Keratinocyte (primary cell): ENCODE results near the gene RHOA. TPM values are rescaled to one million over a fixed set of nuclear protein-coding genes. Genes with fewer than 3 reads are reported as not detected.
"Not testable (repeated sequence)": the region's sequence is repeated elsewhere in the genome, so short reads cannot be mapped to it uniquely, and the experiment has no call there.

ENCODE experiments used
- DNase-seq: peaks from one replicate; pipeline ENCODE4 v3.0.0-alpha.2; 2011; ENCODE audit warnings: low read depth, missing footprints, low spot score
- FAIRE-seq: peaks from 2 replicates; lab custom pipeline; 2011; peaks lifted over from hg19 to GRCh38; lab: Jason Lieb, UNC
- H2AFZ ChIP-seq: 2 replicates; pipeline ENCODE4 v1.6.0; 2012; ENCODE audit warnings: low read length, control low read depth, inconsistent platforms; ENCODE audit not compliant: control insufficient read depth
- H3K27ac ChIP-seq: 2 replicates; pipeline ENCODE4 v1.5.1; 2011; ENCODE audit warnings: low read length; ENCODE audit not compliant: control insufficient read depth, insufficient read depth
- H3K27me3 ChIP-seq: 3 replicates; pipeline ENCODE4 v1.6.0; 2011; ENCODE audit warnings: low read length; ENCODE audit not compliant: control insufficient read depth, insufficient read depth; ENCODE audit errors: extremely low read depth
- H3K36me3 ChIP-seq, 2 experiments: 2 replicates in 1 of 2; 3 replicates in 1 of 2; pipeline ENCODE4 v1.5.1; 2011; ENCODE audit warnings: low read length in 2 of 2, mild to moderate bottlenecking in 1 of 2; ENCODE audit not compliant: control insufficient read depth in 2 of 2, insufficient read depth in 2 of 2; ENCODE audit errors: extremely low read depth in 1 of 2
- H3K4me1 ChIP-seq: 3 replicates; pipeline ENCODE4 v1.5.1; 2011; ENCODE audit warnings: low read length; ENCODE audit not compliant: control insufficient read depth, insufficient read depth; ENCODE audit errors: extremely low read depth
- H3K4me2 ChIP-seq: 3 replicates; pipeline ENCODE4 v1.6.0; 2011; ENCODE audit warnings: low read depth, low read length; ENCODE audit not compliant: control insufficient read depth, insufficient read depth; ENCODE audit errors: extremely low read depth
- H3K4me3 ChIP-seq, 3 experiments: fragments of 200-600 bp in 1 of 3; sonication (generic) in 1 of 3; 2 replicates in 2 of 3; 3 replicates in 1 of 3; pipeline ENCODE4 v1.5.1; 2011 to 2016; ENCODE audit warnings: low read length in 3 of 3, mild to moderate bottlenecking in 3 of 3, control low read depth in 2 of 3, inconsistent platforms in 1 of 3, low read depth in 1 of 3, mixed read lengths in 1 of 3, mixed run types in 1 of 3, moderate library complexity in 1 of 3; ENCODE audit not compliant: control insufficient read depth in 2 of 3, insufficient read depth in 2 of 3; ENCODE audit errors: extremely low read depth in 1 of 3
- H3K79me2 ChIP-seq: 2 replicates; pipeline ENCODE4 v1.6.0; 2012; ENCODE audit warnings: low read length; ENCODE audit not compliant: control insufficient read depth, insufficient read depth
- H3K9ac ChIP-seq: 3 replicates; pipeline ENCODE4 v1.6.0; 2011; ENCODE audit warnings: low read length; ENCODE audit not compliant: control insufficient read depth, insufficient read depth; ENCODE audit errors: extremely low read depth
- H3K9me1 ChIP-seq: 3 replicates; pipeline ENCODE4 v1.6.0; 2011; ENCODE audit warnings: low read length; ENCODE audit not compliant: control insufficient read depth, insufficient read depth; ENCODE audit errors: extremely low read depth
- H3K9me3 ChIP-seq: 2 replicates; pipeline ENCODE4 v1.5.1; 2012; ENCODE audit warnings: low read depth, low read length; ENCODE audit not compliant: control insufficient read depth
- H4K20me1 ChIP-seq: 3 replicates; pipeline ENCODE4 v1.6.0; 2011; ENCODE audit warnings: low read length; ENCODE audit not compliant: control insufficient read depth, insufficient read depth; ENCODE audit errors: extremely low read depth
- EZH2 ChIP-seq: IDR thresholded peaks from one replicate; pipeline ENCODE4 v1.6.1; 2012; ENCODE audit warnings: inconsistent platforms, mild to moderate bottlenecking, low read length, moderate library complexity
- dilution Hi-C: fragments of 300-500 bp; cut with MboI; formaldehyde crosslinking; loops from one replicate; pipeline ENCODE4 v1.7.0; 2020; ENCODE audit warnings: low sequenced_read_pairs; ENCODE audit not compliant: extremely low pct_ligation_motif_present
- polyA plus RNA-seq, 5 experiments: library from polyadenylated mRNA; depleted of rRNA in 3 of 5; stranded (reverse) in 3 of 5; stranded (forward) in 1 of 5; unstranded in 1 of 5; fragments of >200 nt; gene quantifications; 1 replicate in 1 of 5; 2 replicates in 3 of 5; 3 replicates in 1 of 5; pipeline versions ENCODE4 v1.2.1 to v1.2.3, GENCODE V29; 2011 to 2012; ENCODE audit warnings: missing spikeins in 2 of 5, low read depth in 1 of 5, low replicate concordance in 1 of 5
- TF ChIP-seq, protein P1 (sequence below), 3 experiments: IDR thresholded peaks in 1 of 3; conservative IDR thresholded peaks in 1 of 3; optimal IDR thresholded peaks in 1 of 3; 2 replicates in 2 of 3; 3 replicates in 1 of 3; pipeline versions ENCODE3 to v1.5.1; 2011; ENCODE audit warnings: low read length in 3 of 3, mild to moderate bottlenecking in 3 of 3, moderate library complexity in 2 of 3, control low read depth in 1 of 3, inconsistent platforms in 1 of 3; ENCODE audit not compliant: insufficient read depth in 2 of 3; ENCODE audit errors: extremely low read depth in 1 of 3

RHOA gene
- polyA plus RNA-seq, 1 donor (not counting 4 experiments of a cell fraction or from before 2014, with no cell fraction given): 332 TPM

DNA sequence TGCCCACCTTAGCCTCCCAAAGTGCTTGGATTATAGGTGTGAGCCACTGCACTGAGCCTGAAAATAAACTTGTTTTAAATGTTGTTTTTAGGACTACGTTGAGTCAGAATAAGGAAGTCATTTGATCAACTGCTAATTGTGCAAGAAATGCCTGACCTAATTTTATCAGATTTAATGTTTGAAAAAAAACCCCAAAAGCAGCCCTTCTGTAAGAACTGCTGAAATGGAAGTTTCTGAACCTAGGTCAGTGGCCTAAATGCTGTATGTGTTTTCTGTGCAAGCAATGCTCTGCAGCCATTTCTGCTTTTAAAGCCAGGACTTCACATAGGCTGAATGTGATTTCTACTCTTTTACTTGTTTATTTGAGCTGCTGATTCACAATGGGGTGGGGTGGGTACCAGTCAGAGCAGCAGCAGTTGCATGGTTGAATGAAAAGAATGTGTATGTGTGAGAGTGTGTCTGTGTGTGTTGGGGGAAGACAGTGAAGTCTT is 60.2 kb downstream of the RHOA start:
- H3K9ac ChIP-seq: peak overlapping the region; percentile 52

DNA sequence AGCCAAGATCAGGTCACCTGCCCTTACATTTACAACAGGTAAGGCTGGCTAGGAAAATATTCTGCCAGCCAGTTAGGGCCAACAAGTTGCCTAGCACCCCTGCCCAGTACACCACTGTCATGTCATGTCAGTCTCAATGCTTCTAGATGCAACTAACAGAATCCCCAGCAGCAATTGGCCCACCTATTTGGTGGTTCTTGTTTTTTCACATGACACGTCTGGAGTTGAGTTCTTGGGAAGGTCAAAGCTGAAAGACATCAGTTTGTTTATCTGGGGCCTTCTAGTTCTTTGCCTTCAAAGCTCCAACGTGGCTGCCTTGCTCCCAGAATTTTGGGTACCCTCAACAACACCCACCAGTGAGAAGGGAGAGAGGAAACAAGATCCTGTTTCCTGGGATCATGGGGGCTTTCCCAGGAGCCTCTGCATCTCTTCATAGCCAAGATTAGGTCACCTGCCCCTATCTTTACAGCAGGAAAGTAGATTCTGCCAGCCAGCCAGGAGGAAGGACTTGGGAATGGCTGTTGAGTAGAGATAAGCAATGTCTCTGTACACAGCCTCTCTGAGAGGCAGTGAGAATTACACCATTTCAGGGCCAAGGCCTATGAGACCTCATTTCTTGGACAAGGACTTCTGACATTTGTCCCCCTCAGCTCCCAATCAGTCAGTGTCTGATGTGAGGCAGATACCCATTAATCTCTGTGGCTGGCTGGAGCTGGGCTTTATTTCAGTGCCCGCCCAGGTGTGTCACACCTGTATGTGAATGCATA is 62.2 kb downstream of the RHOA start:
- no peaks in the 10 kb centered on the region for H3K36me3 ChIP-seq
- H3K9me1 ChIP-seq: no peaks in the 10 kb centered on the region
- H3K4me2 ChIP-seq: no peak overlapping the region
- TF ChIP-seq, protein P1, sequence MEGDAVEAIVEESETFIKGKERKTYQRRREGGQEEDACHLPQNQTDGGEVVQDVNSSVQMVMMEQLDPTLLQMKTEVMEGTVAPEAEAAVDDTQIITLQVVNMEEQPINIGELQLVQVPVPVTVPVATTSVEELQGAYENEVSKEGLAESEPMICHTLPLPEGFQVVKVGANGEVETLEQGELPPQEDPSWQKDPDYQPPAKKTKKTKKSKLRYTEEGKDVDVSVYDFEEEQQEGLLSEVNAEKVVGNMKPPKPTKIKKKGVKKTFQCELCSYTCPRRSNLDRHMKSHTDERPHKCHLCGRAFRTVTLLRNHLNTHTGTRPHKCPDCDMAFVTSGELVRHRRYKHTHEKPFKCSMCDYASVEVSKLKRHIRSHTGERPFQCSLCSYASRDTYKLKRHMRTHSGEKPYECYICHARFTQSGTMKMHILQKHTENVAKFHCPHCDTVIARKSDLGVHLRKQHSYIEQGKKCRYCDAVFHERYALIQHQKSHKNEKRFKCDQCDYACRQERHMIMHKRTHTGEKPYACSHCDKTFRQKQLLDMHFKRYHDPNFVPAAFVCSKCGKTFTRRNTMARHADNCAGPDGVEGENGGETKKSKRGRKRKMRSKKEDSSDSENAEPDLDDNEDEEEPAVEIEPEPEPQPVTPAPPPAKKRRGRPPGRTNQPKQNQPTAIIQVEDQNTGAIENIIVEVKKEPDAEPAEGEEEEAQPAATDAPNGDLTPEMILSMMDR (optimal IDR thresholded peaks at IDR 0.05 in 1 of 3, IDR thresholded peaks at IDR 0.05 in 1 of 3, conservative IDR thresholded peaks at IDR 0.05 in 1 of 3; ENCODE audit: extremely low read depth in 1 of 3, insufficient read depth in 2 of 3, low read length in 3 of 3): no peak
- TF ChIP-seq EZH2: no peak
- no peak overlapping the region for H3K4me3 ChIP-seq
- peaks cover 33% of the 10 kb centered on the region for H3K4me1 ChIP-seq
- FAIRE-seq (no peak), DNase-seq (no peak)
- no peaks in the 10 kb centered on the region for H3K79me2 ChIP-seq
- no peaks in the 10 kb centered on the region for H3K27me3 ChIP-seq
- H3K27ac ChIP-seq: no peak overlapping the region
- H3K9ac ChIP-seq: no peak overlapping the region
- H4K20me1 ChIP-seq: no peaks in the 10 kb centered on the region
- H2AFZ ChIP-seq: no peak overlapping the region
- no peaks in the 10 kb centered on the region for H3K9me3 ChIP-seq
- dilution Hi-C loops: no loop called here

More for the DNA sequence above, 60.2 kb downstream of the RHOA start:
- dilution Hi-C loops: no loop called here
- peak overlapping the region; percentile 29 for H2AFZ ChIP-seq
- peaks cover 5% of the 10 kb centered on the region for H3K79me2 ChIP-seq
- H3K4me3 ChIP-seq: no peak overlapping the region
- DNase-seq (no peak), FAIRE-seq (peak; percentile 85)
- H3K36me3 ChIP-seq: peaks cover 5 to 9% of the 10 kb centered on the region in 2 experiments
- TF ChIP-seq, protein P1 (optimal IDR thresholded peaks at IDR 0.05 in 1 of 3, IDR thresholded peaks at IDR 0.05 in 1 of 3, conservative IDR thresholded peaks at IDR 0.05 in 1 of 3; ENCODE audit: extremely low read depth in 1 of 3, insufficient read depth in 2 of 3, low read length in 3 of 3): no peak
- no peak for TF ChIP-seq EZH2
- H3K27ac ChIP-seq: peak overlapping the region; percentile 78
- no peaks in the 10 kb centered on the region for H4K20me1 ChIP-seq
- no peaks in the 10 kb centered on the region for H3K9me3 ChIP-seq
- H3K4me2 ChIP-seq: peak overlapping the region; percentile 53
- H3K9me1 ChIP-seq: peaks cover 2% of the 10 kb centered on the region
- H3K27me3 ChIP-seq: no peaks in the 10 kb centered on the region
- peaks cover 35% of the 10 kb centered on the region for H3K4me1 ChIP-seq

DNA sequence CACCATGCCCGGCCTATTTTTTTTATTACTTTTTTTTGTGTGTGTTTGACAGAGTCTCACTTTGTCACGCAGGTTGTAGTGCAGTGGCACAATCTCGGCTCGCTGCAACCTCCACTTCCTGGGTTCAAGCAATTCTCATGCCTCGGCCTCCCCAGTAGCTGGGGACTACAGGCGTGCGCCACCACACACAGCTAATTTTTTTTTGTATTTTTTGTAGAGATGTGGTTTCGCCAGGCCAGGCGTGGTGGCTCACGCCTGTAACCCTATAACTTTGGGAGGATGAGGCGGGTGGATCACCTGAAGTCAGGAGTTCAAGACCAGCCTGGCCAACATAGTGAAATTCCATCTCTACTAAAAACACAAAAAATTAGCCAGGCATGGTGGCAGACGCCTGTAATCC is 63.4 kb downstream of the RHOA start:
- H3K9me1 ChIP-seq, H3K4me2 ChIP-seq, H3K27me3 ChIP-seq, dilution Hi-C loops, H3K9ac ChIP-seq, DNase-seq, H3K9me3 ChIP-seq, H3K79me2 ChIP-seq, H2AFZ ChIP-seq, H4K20me1 ChIP-seq, H3K36me3 ChIP-seq, FAIRE-seq, H3K4me3 ChIP-seq, H3K27ac ChIP-seq: not testable (repeated sequence)
- H3K4me1 ChIP-seq: peaks cover 33% of the 10 kb centered on the region
